Urinary bladder (tissue), 4 donors: Measurements from ENCODE around the gene SDK2. TPM values are rescaled to one million over a fixed set of nuclear protein-coding genes. Genes with fewer than 3 reads are reported as not detected.
A peak's percentile ranks its signal among the peaks of the same experiment; 100 is the strongest.

Source experiments
- DNase-seq: peaks from one replicate; pipeline ENCODE4 v3.0.0-alpha.2; 2015; ENCODE audit errors: extremely low spot score
- H3K27ac ChIP-seq: one replicate; pipeline ENCODE4 v1.5.1; 2013; ENCODE audit warnings: low read depth, mild to moderate bottlenecking, moderate library complexity
- H3K36me3 ChIP-seq: one replicate; pipeline ENCODE4 v1.6.1; 2013; ENCODE audit warnings: mild to moderate bottlenecking, moderate library complexity; ENCODE audit not compliant: insufficient read depth
- H3K4me1 ChIP-seq: one replicate; pipeline ENCODE4 v1.6.1; 2013; ENCODE audit warnings: mild to moderate bottlenecking, moderate library complexity; ENCODE audit not compliant: insufficient read depth
- H3K4me3 ChIP-seq: one replicate; pipeline ENCODE4 v1.5.1; 2013; ENCODE audit warnings: low read depth, low read length
- WGBS: extraction: QIAGEN DNeasy Blood & Tissue Kit; methylation state at CpG from one replicate; pipeline ENCODE4 v1.1.7; 2013; 5-methylcytosine and 5-hydroxymethylcytosine counted together
- polyA plus RNA-seq: library from polyadenylated mRNA; stranded (reverse); fragments of 200-250 nt; gene quantifications from one replicate; pipeline ENCODE4 v1.2.3, GENCODE V29; 2013
- total RNA-seq: library from RNA; depleted of rRNA; stranded (reverse); fragments of >200 nt; gene quantifications from one replicate; pipeline ENCODE4 v1.2.3, GENCODE V29; 2014
- donor health status: healthy with polysubstance abuse.
- donor health status: healthy.

The SDK2 gene
- total and polyA plus RNA-seq, 2 donors = 0.61 to 5.0 TPM

- Histone ChIP-seq H3K4me1 (no peaks in the 10 kb centered on the region), H3K36me3 (no peaks in the 10 kb centered on the region), H3K4me3 (no peak overlapping the region), H3K27ac (no peak overlapping the region)
- DNase-seq = peak; percentile 49
- WGBS = 53% methylated on average over 22 of the region's 22 CpGs
Observed at GRCh38 chr17:73492821-73493814, 151.1 kb downstream of the SDK2 start.

GRCh38 chr17:73492125-73492820 lies 152.0 kb downstream of the SDK2 start:
- no peak overlapping the region for H3K4me3 ChIP-seq
- no peaks in the 10 kb centered on the region for H3K36me3 ChIP-seq
- 68% methylated on average over 12 of the region's 12 CpGs for WGBS
- H3K27ac ChIP-seq = no peak overlapping the region
- H3K4me1 ChIP-seq = no peaks in the 10 kb centered on the region
- DNase-seq = no peak

- H3K4me3 ChIP-seq = no peak overlapping the region
- DNase-seq = no peak
- H3K36me3 ChIP-seq = no peaks in the 10 kb centered on the region
- no peaks in the 10 kb centered on the region for H3K4me1 ChIP-seq
- WGBS = 98% methylated on average over 9 of the region's 9 CpGs
- no peak overlapping the region for H3K27ac ChIP-seq
Observed at GRCh38 chr17:73491648-73492047, 152.6 kb downstream of the SDK2 start.

- WGBS = 89% methylated on average over 3 of the region's 3 CpGs
- H3K4me3 ChIP-seq = no peak overlapping the region
- no peak for DNase-seq
- H3K4me1 ChIP-seq = no peaks in the 10 kb centered on the region
- no peak overlapping the region for H3K27ac ChIP-seq
- no peaks in the 10 kb centered on the region for H3K36me3 ChIP-seq
Observed at GRCh38 chr17:73490851-73491250, 153.4 kb downstream of the SDK2 start.

DNA sequence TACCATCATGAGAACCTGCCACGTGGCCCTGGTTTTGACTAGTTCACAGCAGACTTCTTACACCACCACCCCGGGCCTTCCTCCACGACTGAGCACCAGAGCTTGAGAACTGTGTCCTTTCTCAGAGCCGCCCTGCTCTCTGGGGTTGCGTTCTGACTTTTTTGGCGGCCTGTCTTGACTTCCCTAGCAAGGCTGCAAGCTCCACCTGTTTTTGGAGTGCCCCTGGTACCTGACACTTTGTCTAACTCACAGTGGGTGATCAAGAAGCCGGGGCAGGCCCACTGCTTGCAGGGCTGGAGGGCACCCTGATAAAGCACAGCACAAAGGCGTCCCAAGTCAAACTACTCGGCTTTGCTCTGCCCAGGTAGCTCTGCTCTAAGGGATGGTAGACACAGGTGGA lies 154.3 kb downstream of the SDK2 start:
- 90% methylated on average over 9 of the region's 9 CpGs for WGBS
- Histone ChIP-seq H3K36me3 (no peaks in the 10 kb centered on the region), H3K27ac (no peak overlapping the region), H3K4me1 (no peaks in the 10 kb centered on the region), H3K4me3 (no peak overlapping the region)
- DNase-seq = no peak

- no peak overlapping the region for H3K4me3 ChIP-seq
- 53% methylated on average over 7 of the region's 7 CpGs for WGBS
- H3K4me1 ChIP-seq = no peaks in the 10 kb centered on the region
- H3K36me3 ChIP-seq = no peaks in the 10 kb centered on the region
- H3K27ac ChIP-seq = no peak overlapping the region
- no peak for DNase-seq
Observed at GRCh38 chr17:73489333-73489732, 154.9 kb downstream of the SDK2 start.

DNA sequence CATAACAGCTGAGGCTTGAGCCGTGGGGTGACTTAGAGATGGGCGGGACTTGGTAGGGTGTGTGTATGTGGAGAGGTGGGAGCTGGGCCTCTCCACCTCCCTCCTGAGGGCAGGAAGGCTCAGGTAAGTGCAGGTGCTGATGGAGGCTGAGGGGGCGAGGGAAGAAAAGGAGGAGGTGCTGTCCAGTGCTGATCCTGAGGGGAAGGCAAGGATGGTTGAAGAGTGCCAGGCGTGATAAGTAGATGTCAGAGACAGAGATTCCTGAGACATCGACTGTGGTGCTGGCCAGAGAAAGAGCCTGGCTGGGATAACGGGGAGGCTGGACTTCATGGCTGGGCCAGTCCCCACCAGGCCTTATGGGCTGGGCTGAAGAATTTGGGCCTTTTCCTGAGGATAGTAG lies 159.1 kb downstream of the SDK2 start:
- H3K4me3 ChIP-seq = no peak overlapping the region
- H3K36me3 ChIP-seq = no peaks in the 10 kb centered on the region
- WGBS = 91% methylated on average over 6 of the region's 6 CpGs
- no peak for DNase-seq
- H3K27ac ChIP-seq = no peak overlapping the region
- no peaks in the 10 kb centered on the region for H3K4me1 ChIP-seq

DNA sequence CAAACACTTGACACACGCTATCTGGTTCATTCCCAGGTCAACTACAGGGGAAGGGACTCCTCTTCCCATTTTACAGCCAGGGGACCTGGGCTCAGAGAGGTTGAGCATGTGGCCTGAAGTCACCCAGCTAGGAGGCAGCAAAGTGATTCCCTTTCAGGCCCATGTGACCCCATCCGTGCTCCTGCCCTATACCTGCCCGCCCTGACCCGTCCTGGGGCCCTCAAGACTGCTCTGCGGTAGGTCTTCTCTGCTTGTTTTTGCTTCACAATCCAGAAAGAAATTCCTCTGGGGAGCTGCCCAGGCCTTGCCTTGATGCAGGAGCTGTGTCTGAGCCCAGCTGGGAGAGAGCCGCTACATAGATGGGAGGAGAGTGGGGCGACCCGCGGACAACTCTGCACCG lies 161.4 kb downstream of the SDK2 start:
- Histone ChIP-seq H3K4me3 (no peak overlapping the region), H3K4me1 (no peaks in the 10 kb centered on the region)
- no peak for DNase-seq

GRCh38 chr17:73482251-73482716 lies 162.0 kb downstream of the SDK2 start:
- H3K4me1 ChIP-seq = no peaks in the 10 kb centered on the region
- H3K27ac ChIP-seq = no peak overlapping the region
- DNase-seq = no peak
- H3K4me3 ChIP-seq = no peak overlapping the region
- 84% methylated on average over 16 of the region's 16 CpGs for WGBS
- H3K36me3 ChIP-seq = no peaks in the 10 kb centered on the region

More for the DNA sequence above, 161.4 kb downstream of the SDK2 start:
- Histone ChIP-seq H3K36me3 (no peaks in the 10 kb centered on the region), H3K27ac (no peak overlapping the region)
- WGBS = 60% methylated on average over 10 of the region's 10 CpGs

DNA sequence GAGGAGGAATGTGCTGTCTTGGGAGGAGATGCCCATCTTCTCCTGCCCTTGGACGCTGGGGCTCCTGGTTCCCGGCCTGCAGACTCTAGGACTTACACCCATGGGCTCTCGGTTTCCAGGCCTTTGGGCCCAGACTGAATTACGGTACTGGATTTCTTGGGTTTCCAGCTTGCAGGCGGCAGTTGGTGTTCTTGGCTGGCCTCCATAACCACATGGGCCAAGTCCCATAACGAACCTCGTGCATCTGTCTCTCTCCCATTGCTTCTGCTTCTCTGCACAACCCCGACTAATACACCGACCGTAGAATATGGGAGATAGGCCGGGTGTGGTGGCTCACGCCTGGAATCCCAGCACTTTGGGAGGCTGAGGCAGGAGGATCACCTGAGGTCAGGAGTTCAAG lies 162.6 kb downstream of the SDK2 start:
- H3K4me3 ChIP-seq = no peak overlapping the region
- H3K4me1 ChIP-seq = no peaks in the 10 kb centered on the region
- H3K36me3 ChIP-seq = no peaks in the 10 kb centered on the region
- DNase-seq = no peak
- WGBS = 76% methylated on average over 12 of the region's 12 CpGs
- no peak overlapping the region for H3K27ac ChIP-seq

- H3K36me3 ChIP-seq = no peaks in the 10 kb centered on the region
- no peak for DNase-seq
- H3K27ac ChIP-seq = no peak overlapping the region
- no peaks in the 10 kb centered on the region for H3K4me1 ChIP-seq
- no peak overlapping the region for H3K4me3 ChIP-seq
- 69% methylated on average over 4 of the region's 4 CpGs for WGBS
Observed at GRCh38 chr17:73480740-73481139, 163.5 kb downstream of the SDK2 start.

- WGBS = 87% methylated on average over 14 of the region's 14 CpGs
- H3K27ac ChIP-seq = no peak overlapping the region
- H3K4me3 ChIP-seq = no peak overlapping the region
- no peaks in the 10 kb centered on the region for H3K36me3 ChIP-seq
- H3K4me1 ChIP-seq = no peaks in the 10 kb centered on the region
- no peak for DNase-seq
Observed at GRCh38 chr17:73478768-73479424, 165.3 kb downstream of the SDK2 start.

- DNase-seq = no peak
- Histone ChIP-seq H3K4me3 (no peak overlapping the region), H3K27ac (no peak overlapping the region), H3K4me1 (no peaks in the 10 kb centered on the region), H3K36me3 (no peaks in the 10 kb centered on the region)
- 76% methylated on average over 11 of the region's 11 CpGs for WGBS
Observed at GRCh38 chr17:73478334-73478733, 165.9 kb downstream of the SDK2 start.
